AG09309 (cell line): Measurements from ENCODE around the gene EVC2.
"Not testable (repeated sequence)": the region's sequence is repeated elsewhere in the genome, so short reads cannot be mapped to it uniquely, and the experiment has no call there.

Source experiments
- DNase-seq: peaks from one replicate; pipeline ENCODE4 v3.0.0-alpha.2; 2010; ENCODE audit warnings: low read depth
- H3K4me3 ChIP-seq: 2 replicates; pipeline ENCODE4 v1.5.1; 2011; ENCODE audit warnings: mild to moderate bottlenecking, low read depth, low read length, moderate library complexity; ENCODE audit not compliant: control insufficient read depth
- CTCF ChIP-seq: IDR thresholded peaks from 2 replicates; pipeline ENCODE4 v1.5.1; 2011; ENCODE audit warnings: mild to moderate bottlenecking, low read depth, low read length, inconsistent platforms; ENCODE audit not compliant: insufficient read depth, control insufficient read depth; ENCODE audit errors: missing control alignments

EVC2 gene

GRCh38 chr4:5730436-5730835, 22.1 kb upstream of the EVC2 start:
- no peak for DNase-seq
- no peak overlapping the region for H3K4me3 ChIP-seq
- TF ChIP-seq CTCF: no peak

DNA sequence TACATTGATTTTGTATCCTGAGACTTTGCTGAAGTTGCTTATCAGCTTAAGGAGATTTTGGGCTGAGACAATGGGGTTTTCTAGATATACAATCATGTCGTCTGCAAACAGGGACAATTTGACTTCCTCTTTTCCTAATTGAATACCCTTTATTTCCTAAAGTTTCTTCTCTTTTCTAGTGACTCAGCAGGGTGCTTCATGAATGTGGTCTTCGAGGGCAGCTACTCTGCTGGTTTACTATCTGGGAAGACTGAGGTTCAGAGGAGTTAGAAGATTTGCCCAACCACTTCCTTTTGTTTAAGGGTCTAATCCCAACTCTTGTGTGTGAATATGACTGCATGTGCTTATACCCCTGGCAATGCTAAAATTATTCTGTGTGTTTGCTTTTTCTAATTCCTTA, 20.1 kb upstream of the EVC2 start:
- not testable (repeated sequence) for DNase-seq, H3K4me3 ChIP-seq

GRCh38 chr4:5724377-5724776, 16.0 kb upstream of the EVC2 start:
- DNase-seq: no peak
- no peak for TF ChIP-seq CTCF
- H3K4me3 ChIP-seq: no peak overlapping the region

DNA sequence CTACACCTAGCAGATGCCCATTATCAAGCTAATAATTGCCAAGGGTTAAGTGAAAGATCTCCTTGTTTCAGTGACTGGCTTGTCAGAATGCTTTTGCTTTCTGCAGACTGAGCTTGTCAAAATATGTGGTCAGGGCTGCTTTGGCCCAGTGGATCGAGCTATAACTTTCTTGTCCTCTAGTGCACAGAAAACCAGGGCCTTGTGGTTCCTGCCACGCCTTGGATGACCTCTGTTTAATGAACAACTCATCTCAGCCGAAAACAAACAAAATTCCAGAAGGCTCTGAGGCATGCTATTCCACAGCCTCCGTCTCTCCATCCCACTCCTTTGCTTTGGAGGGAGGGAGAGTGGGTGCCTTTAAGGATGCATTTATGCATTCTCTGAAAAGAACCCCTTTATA, 14.0 kb upstream of the EVC2 start:
- no peak for TF ChIP-seq CTCF
- H3K4me3 ChIP-seq: no peak overlapping the region
- no peak for DNase-seq

- DNase-seq: no peak
- TF ChIP-seq CTCF: no peak
- H3K4me3 ChIP-seq: no peak overlapping the region
These were observed 13.6 kb upstream of the EVC2 start for GRCh38 chr4:5721923-5722322.

GRCh38 chr4:5720980-5721379, 12.6 kb upstream of the EVC2 start:
- no peak for DNase-seq
- no peak for TF ChIP-seq CTCF
- no peak overlapping the region for H3K4me3 ChIP-seq

DNA sequence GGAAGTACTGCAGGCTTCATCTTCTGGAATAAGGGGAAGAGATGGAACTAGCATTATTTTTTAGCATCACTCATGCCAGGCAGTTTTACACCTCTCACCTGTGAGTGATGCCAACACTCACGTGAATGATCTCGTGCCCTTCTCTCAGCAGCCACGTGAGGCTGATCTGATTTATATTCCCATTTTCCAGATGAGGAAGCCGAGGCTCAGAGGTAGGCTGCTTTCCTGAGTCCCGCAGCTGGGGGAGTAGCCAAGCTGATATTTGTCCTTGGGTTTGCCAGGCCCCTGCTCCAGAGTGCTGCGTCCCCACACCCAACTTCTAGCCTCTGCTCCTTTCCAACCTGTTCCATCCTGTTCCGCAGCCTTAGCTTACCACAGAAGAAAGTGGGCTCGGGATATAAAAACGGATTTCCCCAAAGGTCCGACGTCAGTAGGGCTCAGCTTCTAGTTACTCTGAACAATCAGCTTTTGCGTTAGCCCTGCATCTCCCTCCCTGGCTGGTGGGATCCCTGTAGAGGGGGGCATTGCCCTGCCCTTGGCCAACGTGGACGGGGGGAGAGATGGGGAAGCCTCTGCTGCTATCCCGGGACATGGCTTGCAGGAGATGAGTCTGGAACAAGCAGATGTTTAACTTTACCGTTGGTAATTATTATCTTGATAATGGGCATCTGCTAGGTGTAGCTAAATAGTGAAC, 11.9 kb upstream of the EVC2 start:
- DNase-seq: no peak
- no peak overlapping the region for H3K4me3 ChIP-seq
- no peak for TF ChIP-seq CTCF
